ENCODE results near the gene STAU1.

DNA sequence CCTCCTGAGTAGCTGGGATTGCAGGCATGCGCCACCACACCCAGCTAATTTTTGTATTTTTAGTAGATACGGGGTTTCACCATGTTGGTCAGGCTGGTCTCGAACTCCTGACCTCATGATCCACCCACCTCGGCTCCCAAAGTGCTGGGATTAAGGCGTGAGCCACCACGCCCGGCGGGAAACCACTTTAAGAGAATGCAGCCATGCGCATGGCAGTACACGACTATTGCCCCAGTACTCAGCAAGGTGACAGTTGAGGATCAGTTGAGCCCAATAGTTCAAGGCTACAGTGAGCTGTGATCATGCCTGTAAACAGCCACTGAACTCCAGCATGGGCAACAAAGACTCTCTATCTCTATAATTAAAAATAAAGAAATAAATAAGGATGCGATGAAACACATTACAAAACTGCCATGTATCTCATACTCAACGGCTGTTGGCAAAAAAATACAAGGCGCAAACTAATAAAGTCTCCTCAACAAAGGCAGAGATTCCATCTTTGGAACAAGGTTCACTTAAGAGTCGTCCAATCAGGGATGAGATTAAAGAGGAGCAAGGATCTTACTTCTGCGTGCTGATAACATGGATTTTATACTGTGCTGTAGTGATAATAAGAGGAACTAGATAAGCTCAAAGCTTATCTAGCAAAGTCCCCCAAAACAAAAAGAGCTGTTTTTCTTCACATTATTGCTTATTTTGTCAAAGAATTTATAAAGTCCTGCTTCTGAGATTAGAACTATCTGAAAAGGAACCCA is 51.1 kb downstream of the STAU1 start:
- TF ChIP-seq POLR2AphosphoS5 (IDR thresholded peaks at IDR 0.05; ENCODE audit: borderline replicate concordance, low read depth, low read length) (no peak), EZH2 (IDR thresholded peaks at IDR 0.05) (no peak), FOXP2 (optimal IDR thresholded peaks at IDR 0.05; ENCODE audit: control extremely low read depth, extremely low read length, insufficient read depth) (no peak)
